ENCODE data around the gene CXorf51B.
"Not testable (repeated sequence)": the region's sequence is repeated elsewhere in the genome, so short reads cannot be mapped to it uniquely, and the experiment has no call there.

The CXorf51B gene

GRCh38 chrX:146809471-146809870 lies at the start of gene CXorf51B:
Gene CXorf51B, plus strand, starts transcription at chrX:146809771. Its CDS starts 21 bp downstream, at chrX:146809792.
- not testable (repeated sequence) for DNase-seq (ENCODE audit: low spot score)

DNA sequence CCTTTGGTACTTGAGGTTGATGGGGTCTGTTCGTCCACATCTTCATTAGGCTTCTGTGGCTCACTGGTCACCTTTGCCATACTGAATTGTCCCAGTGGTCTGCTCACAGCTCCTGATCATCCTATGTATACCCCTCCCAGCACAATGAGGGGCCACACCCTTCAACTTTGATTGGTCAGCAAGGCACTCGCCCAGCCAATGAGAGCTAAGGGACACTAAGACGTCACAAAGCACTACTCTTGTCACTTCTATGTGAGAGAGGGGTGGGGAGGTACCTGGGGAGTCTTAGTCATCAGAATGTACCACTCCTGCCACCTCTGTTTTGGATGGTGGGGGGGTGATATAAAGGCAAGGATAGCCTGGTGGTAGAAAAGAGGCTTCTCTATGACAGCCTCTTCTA lies 5.1 kb downstream of the CXorf51B start, which contains the start of gene CXorf51A:
TSS of gene CXorf51A (minus strand) at position 101 of the 400 bp plus-strand sequence. CDS start at position 80, 21 bp downstream.
- not testable (repeated sequence) for DNase-seq (ENCODE audit: low spot score)

DNA sequence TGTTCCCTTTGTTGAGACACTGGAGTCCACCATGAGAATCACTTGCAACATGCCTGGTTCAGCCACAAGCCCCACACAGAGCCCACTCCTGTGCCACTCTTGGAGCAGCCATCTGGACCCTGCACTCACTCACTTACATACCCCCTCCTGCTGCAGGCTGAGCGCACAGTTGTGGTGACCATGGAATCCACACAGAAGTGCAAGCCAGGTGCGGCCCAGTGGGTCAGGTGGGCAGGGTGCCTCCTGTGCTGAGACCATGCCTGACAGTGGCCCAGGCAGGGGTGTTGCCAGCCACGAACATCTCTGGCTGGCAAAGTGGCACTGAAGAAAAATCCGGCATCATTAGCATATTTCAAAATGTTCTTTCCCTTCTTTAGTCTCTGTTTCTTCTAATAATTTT lies 22.4 kb downstream of the CXorf51B start:
- DNase-seq (ENCODE audit: low spot score), result no peak

DNA sequence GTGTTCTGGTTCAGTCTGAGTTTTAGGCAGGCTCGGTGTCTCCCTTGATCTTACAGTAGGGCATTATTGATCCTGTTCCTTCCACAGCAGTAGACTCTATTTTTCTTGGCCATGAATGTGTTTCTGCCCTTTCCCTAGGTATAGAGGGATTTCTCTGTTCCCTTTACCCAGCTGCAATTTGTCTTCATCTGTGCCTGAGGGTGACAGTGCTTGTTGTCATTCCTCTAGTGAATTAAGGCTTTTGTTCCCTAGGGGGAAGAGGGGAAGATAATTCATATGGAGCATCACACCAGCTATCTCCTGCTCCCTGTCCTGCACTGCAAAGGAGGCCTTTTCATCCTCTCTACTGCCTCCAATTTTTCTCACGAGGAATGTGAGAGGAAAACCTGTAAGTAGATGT lies 44.7 kb downstream of the CXorf51B start:
- DNase-seq (ENCODE audit: low spot score), result no peak
